Upper lobe of left lung (tissue), 4 donors: ENCODE results near the gene CNTNAP2.

Experiments used
- CTCF ChIP-seq, 6 experiments: fragments of 450-650 bp in 4 of 6; fragments of 200-600 bp in 2 of 6; sonication (generic) in 2 of 6; IDR thresholded peaks; one replicate each; pipeline ENCODE4 v1.5.1; 2016 to 2019; ENCODE audit warnings: antibody characterized with exemption in 6 of 6
- EP300 ChIP-seq, 4 donors: sonication (generic); formaldehyde crosslinking; IDR thresholded peaks; one replicate each; pipeline ENCODE4 v1.5.1; 2017; ENCODE audit warnings: antibody characterized with exemption in 4 of 4, control low read depth in 2 of 4
- POLR2A ChIP-seq, 4 donors: fragments of 450-650 bp; IDR thresholded peaks; one replicate each; pipeline ENCODE4 v1.5.1; 2016 to 2017; ENCODE audit warnings: antibody characterized with exemption in 4 of 4, mild to moderate bottlenecking in 2 of 4

DNA sequence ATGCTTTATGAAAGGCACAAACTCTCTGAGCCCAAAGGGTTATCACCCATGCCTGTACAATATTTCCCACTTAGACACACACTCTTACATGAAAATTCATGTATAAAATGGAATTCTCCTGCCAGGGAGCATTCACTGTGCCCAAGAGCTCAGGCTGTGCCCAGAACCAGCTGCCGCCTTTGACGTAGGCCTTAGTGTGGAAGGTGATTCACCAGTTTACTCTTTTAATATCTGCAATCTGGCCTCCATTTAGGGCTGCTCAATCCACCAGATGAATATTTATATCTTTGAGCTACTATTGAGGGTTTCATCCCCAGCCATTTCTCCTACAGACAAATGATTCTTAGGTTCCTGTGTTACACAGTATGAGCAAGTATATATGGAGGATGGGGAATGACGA lies 849.7 kb downstream of the CNTNAP2 start:
- TF ChIP-seq CTCF (IDR thresholded peaks at IDR 0.05): no peak
- no peak for TF ChIP-seq EP300 (IDR thresholded peaks at IDR 0.05)
- TF ChIP-seq POLR2A (IDR thresholded peaks at IDR 0.05): no peak
